Lower lobe of right lung (tissue), 2 donors: Measurements from ENCODE around the gene REEP6. TPM values are rescaled to one million over a fixed set of nuclear protein-coding genes. Genes with fewer than 3 reads are reported as not detected.
A peak's percentile ranks its signal among the peaks of the same experiment; 100 is the strongest.

Source experiments
- ATAC-seq, 2 donors: fragments of 200-7000 bp; cut with Tn5 transposase; one replicate each; pipeline ENCODE4 v1.9.1; 2020 to 2022; ENCODE audit warnings: mild to moderate bottlenecking in 2 of 2, moderate library complexity in 2 of 2
- DNase-seq: peaks from one replicate; pipeline ENCODE4 v3.0.0-alpha.2; 2020
- H3K27ac ChIP-seq: fragments of 200-600 bp; one replicate; pipeline ENCODE4 v1.8.0; 2022
- H3K27me3 ChIP-seq: fragments of 200-600 bp; one replicate; pipeline ENCODE4 v1.8.0; 2022; ENCODE audit warnings: low read depth
- H3K36me3 ChIP-seq: fragments of 200-600 bp; one replicate; pipeline ENCODE4 v1.8.0; 2022; ENCODE audit warnings: mild to moderate bottlenecking
- H3K4me1 ChIP-seq: fragments of 200-600 bp; one replicate; pipeline ENCODE4 v1.8.0; 2022
- H3K4me3 ChIP-seq: fragments of 200-600 bp; one replicate; pipeline ENCODE4 v1.8.0; 2022; ENCODE audit warnings: mild to moderate bottlenecking
- H3K9me3 ChIP-seq: fragments of 200-600 bp; one replicate; pipeline ENCODE4 v1.8.0; 2022
- intact Hi-C: fragments of 100-400 bp; cut with DNase I; formaldehyde crosslinking; loops from one replicate; pipeline ENCODE4 v1.11.0; 2022
- total RNA-seq: library from RNA; stranded (reverse); fragmentation: NEBNext Ultra II Directional; extraction: Animal tissue kit (Norgen Biotek cat#: 25700); gene quantifications from one replicate; pipeline ENCODE4 v1.2.1, GENCODE V29; 2021
- TF ChIP-seq, protein P1 (sequence below): fragments of 200-600 bp; IDR thresholded peaks from one replicate; pipeline ENCODE4 v1.8.0; 2022; ENCODE audit warnings: antibody characterized with exemption, mild to moderate bottlenecking
- donor health status: DM: no; HTN: yes; CAD: no; lungs with severe emphysema.

Gene REEP6
- total RNA-seq, 1 donor from 2014 or later = 2.5 TPM

DNA sequence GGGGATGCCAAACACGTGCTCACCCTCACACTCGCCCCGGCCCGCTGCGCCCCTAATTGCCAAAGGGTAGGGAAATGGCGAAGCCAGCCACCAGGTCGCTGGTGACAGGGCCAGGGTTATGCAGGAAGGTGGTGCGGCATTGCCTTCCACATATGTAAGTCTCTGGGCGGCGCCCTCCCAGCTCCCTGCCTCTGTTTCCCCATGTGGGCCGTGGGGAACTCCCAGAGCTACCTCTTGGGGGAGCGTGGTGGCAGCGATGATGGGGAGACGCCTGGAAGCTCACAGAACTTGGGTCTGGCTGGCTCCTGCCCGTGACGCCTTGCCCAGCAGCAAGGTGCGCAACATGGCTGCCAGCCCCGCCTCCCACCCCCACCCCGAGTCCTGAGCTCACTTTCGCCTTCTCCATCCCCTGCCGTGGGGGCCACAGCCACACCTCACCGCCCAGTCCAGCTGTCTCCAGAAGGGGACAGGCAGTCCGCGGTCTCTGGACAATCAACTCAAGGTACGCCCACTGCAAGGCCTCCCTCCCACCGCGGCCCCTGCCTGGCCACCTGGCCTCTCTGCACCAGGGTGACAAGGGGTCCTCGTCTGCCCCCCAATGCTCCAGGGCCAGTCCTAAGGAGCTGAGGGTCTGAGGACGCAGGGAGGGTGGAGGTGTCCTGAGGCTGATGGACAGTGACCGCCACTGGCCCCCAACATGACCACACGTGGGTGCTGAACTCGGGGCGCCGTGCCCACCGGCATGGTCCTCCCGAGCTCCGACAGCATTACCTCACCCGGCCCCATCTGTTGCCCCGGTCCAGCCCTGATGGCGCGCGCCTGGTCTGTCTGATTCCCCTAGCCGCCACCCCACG, 18.5 kb upstream of the REEP6 start:
- ATAC-seq (no peak), DNase-seq (peak; percentile 46)
- Histone ChIP-seq H3K4me1 (peaks cover 48% of the 10 kb centered on the region), H3K9me3 (no peaks in the 10 kb centered on the region), H3K27ac (no peak overlapping the region), H3K36me3 (peaks cover 22% of the 10 kb centered on the region), H3K4me3 (no peak overlapping the region), H3K27me3 (peaks cover 55% of the 10 kb centered on the region)
- TF ChIP-seq, protein P1, sequence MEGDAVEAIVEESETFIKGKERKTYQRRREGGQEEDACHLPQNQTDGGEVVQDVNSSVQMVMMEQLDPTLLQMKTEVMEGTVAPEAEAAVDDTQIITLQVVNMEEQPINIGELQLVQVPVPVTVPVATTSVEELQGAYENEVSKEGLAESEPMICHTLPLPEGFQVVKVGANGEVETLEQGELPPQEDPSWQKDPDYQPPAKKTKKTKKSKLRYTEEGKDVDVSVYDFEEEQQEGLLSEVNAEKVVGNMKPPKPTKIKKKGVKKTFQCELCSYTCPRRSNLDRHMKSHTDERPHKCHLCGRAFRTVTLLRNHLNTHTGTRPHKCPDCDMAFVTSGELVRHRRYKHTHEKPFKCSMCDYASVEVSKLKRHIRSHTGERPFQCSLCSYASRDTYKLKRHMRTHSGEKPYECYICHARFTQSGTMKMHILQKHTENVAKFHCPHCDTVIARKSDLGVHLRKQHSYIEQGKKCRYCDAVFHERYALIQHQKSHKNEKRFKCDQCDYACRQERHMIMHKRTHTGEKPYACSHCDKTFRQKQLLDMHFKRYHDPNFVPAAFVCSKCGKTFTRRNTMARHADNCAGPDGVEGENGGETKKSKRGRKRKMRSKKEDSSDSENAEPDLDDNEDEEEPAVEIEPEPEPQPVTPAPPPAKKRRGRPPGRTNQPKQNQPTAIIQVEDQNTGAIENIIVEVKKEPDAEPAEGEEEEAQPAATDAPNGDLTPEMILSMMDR = no peak
- intact Hi-C loops = no loop called here

DNA sequence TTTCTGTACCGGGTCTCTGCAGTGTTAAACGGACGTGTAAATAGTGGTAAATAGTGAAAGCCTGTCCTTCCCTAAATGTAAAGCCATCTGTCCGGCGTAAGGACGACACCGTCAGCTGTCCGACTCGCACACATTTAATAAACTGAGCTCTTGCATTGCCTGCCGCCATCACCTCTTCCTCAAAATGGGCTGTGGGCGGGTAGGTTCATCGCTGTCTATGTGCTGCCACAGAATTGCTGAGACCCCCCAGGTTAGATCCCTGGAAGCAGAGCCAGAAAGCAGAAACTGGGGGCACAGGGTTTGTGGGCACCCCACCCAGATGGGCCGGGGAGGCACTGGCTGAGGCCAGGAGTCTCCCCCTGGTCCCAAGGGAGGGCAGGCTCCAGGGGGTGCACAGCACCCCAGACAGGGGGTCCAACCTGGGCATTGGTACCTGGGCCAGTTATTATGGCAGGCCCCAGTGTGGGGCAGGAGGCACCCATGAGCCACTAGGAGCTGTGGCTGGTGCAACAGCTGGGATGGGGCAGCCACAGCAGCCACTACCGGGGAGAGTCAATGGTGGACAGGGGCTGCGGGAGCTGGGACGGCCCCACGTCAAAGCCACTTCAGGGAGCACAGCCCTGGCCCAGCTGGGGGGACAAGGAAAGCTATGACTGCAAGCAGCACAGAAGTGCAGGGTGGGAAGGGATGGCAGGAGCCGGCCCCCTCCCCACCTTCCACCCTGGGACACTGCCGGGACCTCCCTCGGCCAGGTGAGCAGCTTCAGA, 17.7 kb upstream of the REEP6 start:
- Histone ChIP-seq H3K27ac (no peak overlapping the region), H3K4me3 (no peak overlapping the region), H3K27me3 (peaks cover 47% of the 10 kb centered on the region), H3K9me3 (no peaks in the 10 kb centered on the region), H3K36me3 (peaks cover 22% of the 10 kb centered on the region), H3K4me1 (peaks cover 48% of the 10 kb centered on the region)
- no peak for ATAC-seq
- TF ChIP-seq, protein P1 = no peak
- intact Hi-C loops = no loop called here
- DNase-seq = no peak

DNA sequence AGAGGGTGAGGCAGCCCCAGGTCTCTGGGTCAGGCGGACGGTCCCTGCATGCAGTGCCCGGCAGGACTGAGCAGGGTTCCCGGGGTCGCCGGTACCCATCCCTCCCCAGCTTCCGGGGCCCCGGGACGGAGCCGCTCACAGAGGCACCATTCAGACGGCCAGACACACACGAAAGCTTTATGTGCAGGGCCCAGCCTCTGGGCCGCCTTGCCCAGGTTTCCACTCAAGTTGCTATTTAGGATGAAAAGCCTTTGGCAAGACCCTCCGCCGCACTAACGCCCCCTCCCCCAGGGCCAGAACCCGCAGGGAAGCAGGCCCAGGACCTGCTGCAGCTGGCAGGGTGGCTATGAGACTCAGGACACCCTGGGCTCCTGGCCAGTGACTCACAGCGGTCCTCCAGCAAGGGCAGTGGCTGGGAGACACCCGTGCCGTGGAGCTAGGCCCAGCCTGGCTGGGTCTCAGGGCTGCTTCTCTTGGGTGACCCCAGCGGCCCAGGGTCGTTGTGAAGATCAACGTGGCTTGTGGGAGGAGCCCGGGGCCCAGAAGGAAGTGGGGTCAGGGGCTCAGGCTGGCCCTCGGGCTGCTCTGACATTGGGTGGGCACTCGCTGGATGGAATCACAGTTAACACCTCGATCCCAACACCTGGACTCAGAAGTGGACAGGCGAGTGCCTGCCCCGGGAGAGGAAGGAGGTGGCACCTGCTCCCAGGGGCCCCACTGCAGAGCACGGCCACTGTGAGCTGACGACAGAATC, 16.8 kb upstream of the REEP6 start:
- H3K4me1 ChIP-seq = peaks cover 44% of the 10 kb centered on the region
- TF ChIP-seq, protein P1 = no peak
- H3K27ac ChIP-seq = no peak overlapping the region
- ATAC-seq (no peak), DNase-seq (no peak)
- H3K36me3 ChIP-seq = peaks cover 22% of the 10 kb centered on the region
- peaks cover 41% of the 10 kb centered on the region for H3K27me3 ChIP-seq
- intact Hi-C loops = no loop called here
- no peaks in the 10 kb centered on the region for H3K9me3 ChIP-seq
- H3K4me3 ChIP-seq = no peak overlapping the region

DNA sequence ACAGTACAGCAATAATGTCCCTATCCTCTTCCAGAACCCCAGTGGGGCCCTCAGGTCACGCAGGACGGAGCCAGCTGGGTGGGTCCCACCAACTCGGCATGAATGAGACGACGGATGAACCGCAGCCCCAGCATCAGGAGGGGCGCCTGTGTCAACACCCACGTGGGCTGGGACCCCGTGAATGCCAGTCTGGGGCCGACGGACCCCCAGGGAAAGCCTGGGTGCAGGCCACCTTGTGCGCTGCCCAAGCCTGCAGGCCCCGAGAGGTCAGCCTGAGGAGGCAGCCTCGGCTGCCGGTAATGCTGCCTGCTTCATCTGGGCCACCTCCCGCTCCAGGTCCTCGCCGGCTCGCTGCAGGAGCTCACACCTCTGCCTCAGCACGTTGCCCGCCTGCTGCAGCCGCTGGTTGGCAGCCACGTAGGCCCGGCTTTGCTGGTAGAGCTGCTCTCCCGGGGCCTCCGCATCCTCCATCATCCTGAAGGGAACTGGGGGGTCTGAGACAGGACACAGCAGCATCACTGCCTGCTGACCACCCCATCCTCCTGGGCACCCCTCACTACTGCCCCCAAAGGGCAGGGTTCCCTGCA, 16.1 kb upstream of the REEP6 start:
- peaks cover 37% of the 10 kb centered on the region for H3K27me3 ChIP-seq
- H3K4me3 ChIP-seq = no peak overlapping the region
- TF ChIP-seq, protein P1 = no peak
- DNase-seq (no peak), ATAC-seq (no peak)
- no peak overlapping the region for H3K27ac ChIP-seq
- H3K9me3 ChIP-seq = no peaks in the 10 kb centered on the region
- intact Hi-C loops = no loop called here
- H3K36me3 ChIP-seq = peaks cover 22% of the 10 kb centered on the region
- H3K4me1 ChIP-seq = peaks cover 45% of the 10 kb centered on the region
